ENCODE data around the gene PIK3R6.

DNA sequence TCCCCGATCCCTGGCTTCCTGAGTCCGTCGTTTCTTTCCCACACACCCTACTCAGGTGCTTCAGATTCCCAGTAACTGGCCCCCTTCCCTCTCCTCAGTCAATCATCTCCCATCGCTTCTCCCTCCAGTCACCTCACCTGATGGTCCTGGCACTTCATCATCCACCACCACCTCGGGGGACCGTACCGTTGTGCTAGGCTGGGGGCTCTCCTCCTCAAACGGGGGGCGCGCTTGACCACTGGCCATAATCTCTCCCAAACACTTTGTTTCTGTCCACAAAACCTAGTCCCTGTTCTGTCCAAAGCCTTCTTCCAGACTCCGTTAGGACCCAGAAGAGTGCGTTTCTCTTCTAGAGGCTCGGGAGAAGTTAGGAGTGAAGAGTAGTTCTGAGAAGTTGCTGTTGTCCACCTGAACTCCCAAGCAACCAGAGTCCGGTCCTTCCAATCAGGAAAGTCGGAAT is 109.3 kb downstream of the PIK3R6 start, which contains the start of gene SPDYE4:
- TF ChIP-seq, protein P1, sequence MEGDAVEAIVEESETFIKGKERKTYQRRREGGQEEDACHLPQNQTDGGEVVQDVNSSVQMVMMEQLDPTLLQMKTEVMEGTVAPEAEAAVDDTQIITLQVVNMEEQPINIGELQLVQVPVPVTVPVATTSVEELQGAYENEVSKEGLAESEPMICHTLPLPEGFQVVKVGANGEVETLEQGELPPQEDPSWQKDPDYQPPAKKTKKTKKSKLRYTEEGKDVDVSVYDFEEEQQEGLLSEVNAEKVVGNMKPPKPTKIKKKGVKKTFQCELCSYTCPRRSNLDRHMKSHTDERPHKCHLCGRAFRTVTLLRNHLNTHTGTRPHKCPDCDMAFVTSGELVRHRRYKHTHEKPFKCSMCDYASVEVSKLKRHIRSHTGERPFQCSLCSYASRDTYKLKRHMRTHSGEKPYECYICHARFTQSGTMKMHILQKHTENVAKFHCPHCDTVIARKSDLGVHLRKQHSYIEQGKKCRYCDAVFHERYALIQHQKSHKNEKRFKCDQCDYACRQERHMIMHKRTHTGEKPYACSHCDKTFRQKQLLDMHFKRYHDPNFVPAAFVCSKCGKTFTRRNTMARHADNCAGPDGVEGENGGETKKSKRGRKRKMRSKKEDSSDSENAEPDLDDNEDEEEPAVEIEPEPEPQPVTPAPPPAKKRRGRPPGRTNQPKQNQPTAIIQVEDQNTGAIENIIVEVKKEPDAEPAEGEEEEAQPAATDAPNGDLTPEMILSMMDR (IDR thresholded peaks at IDR 0.05; ENCODE audit: low read depth, low read length, poor library complexity, severe bottlenecking): no peak
- TF ChIP-seq EZH2phosphoT487 (IDR thresholded peaks at IDR 0.05; ENCODE audit: borderline replicate concordance, low read length): no peak

All from DOHH2 (cell line).